ENCODE data around the gene HPGDS. TPM values are rescaled to one million over a fixed set of nuclear protein-coding genes. Genes with fewer than 3 reads are reported as not detected.

HPGDS gene
- total and polyA plus RNA-seq, 8 donors: 0.16 to 2.9 (median 0.54) TPM

DNA sequence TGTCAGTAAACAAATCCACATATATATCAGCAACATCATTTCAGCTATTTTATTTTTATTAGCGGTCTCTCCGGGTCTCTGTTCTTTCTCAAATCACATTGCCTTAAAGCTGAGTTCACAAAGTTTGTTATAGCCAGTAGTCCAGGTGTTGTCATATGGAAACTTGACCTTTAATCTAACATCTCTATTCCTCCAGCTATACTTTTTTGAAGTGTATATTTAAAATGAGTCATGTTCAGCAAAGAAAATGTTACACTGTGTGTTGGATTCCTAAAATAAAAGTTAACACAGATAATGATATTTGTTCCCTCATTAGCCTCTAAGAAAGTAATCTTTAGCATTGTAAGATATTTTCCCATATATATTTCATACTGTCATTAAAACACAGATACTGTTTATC lies 71.4 kb downstream of the HPGDS start:
- H3K4me1 ChIP-seq: no peaks in the 10 kb centered on the region
- no peak overlapping the region for H3K27ac ChIP-seq
- ATAC-seq: no peak
- TF ChIP-seq, protein P1, sequence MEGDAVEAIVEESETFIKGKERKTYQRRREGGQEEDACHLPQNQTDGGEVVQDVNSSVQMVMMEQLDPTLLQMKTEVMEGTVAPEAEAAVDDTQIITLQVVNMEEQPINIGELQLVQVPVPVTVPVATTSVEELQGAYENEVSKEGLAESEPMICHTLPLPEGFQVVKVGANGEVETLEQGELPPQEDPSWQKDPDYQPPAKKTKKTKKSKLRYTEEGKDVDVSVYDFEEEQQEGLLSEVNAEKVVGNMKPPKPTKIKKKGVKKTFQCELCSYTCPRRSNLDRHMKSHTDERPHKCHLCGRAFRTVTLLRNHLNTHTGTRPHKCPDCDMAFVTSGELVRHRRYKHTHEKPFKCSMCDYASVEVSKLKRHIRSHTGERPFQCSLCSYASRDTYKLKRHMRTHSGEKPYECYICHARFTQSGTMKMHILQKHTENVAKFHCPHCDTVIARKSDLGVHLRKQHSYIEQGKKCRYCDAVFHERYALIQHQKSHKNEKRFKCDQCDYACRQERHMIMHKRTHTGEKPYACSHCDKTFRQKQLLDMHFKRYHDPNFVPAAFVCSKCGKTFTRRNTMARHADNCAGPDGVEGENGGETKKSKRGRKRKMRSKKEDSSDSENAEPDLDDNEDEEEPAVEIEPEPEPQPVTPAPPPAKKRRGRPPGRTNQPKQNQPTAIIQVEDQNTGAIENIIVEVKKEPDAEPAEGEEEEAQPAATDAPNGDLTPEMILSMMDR (IDR thresholded peaks at IDR 0.05): no peak
- intact Hi-C loops (cut with DNase I): no loop called here
- H3K4me3 ChIP-seq: no peak overlapping the region
- peaks cover 0 to 3% (median 0%) of the 10 kb centered on the region in 4 donors for H3K9me3 ChIP-seq
- H3K36me3 ChIP-seq: peaks cover 0 to 20% (median 0%) of the 10 kb centered on the region in 3 donors
- no peak for DNase-seq
- FAIRE-seq: no peak
- WGBS, 2 donors: 42 to 85% methylated on average over 2 of the region's 2 CpGs
- H3K27me3 ChIP-seq: no peaks in the 10 kb centered on the region

DNA sequence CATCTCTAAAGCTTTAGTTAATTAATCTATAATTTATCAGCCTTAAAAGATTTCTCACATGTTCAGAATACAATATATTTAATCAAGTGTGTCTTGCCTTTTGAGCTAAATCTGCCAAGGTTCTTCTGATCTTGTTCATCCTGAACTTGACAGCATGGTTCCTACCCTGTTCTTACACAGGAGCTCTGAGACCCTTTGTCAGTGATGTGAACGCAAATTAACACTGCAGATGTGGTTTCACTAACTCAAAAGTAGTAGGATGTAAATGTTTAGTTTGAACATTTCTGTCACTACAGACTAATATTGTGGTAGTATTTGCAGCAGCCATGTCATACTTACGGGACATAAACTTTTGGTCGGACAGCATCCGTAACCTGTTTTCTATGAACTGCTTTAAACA lies 75.6 kb downstream of the HPGDS start:
- ATAC-seq (no peak), DNase-seq (no peak), FAIRE-seq (no peak)
- Histone ChIP-seq H3K9me3 (no peaks in the 10 kb centered on the region), H3K27me3 (no peaks in the 10 kb centered on the region), H3K27ac (no peak overlapping the region), H3K36me3 (peaks cover 0 to 15% (median 0%) of the 10 kb centered on the region in 3 donors), H3K4me3 (no peak overlapping the region), H3K4me1 (no peaks in the 10 kb centered on the region)
- TF ChIP-seq, protein P1 (IDR thresholded peaks at IDR 0.05): no peak
- intact Hi-C loops (cut with DNase I): no loop called here
- 95 to 97% methylated on average over 4 of the region's 4 CpGs for WGBS, 2 donors

DNA sequence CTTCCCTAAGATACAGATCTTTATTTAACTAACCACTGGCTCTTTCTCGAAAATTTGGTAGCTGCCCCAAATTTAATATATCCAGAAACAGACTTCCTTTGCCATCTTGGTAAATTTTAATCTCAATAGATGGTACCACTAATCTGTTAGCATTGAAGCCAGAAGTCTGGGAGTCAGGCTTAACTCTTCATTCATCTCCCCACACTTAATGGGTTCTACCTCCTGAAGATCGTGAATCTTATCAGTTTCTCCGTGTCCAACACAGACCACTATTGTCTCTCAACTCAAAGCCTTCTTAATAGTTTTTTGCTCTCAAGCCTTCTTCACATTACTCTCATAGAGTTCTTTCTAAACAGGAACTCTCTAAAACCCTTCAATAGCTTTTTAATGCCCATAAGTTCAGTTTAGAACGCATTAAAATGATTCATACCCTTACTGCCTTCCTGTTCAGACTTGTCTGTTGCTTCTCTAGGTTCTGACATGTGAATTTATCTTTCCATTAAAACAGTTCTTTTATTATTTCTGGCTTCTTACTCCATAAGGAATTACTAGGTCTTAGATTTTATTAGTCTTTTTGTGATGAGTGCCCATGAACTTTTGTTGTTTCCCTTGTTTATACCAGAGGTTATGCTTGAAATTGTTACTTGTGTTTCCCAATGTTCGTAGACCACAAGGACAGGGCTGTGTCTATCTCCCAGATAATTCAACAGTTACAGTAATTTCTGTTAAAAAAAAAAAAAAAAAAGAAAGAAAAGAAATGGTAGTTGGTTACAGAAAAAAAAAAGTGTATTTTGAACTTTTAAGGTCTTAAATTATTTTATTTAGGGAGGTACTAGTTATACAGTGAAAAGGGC lies 80.2 kb downstream of the HPGDS start:
- H3K9me3 ChIP-seq: no peaks in the 10 kb centered on the region
- intact Hi-C loops (cut with DNase I): no loop called here
- TF ChIP-seq, protein P1 (IDR thresholded peaks at IDR 0.05): no peak
- no peaks in the 10 kb centered on the region for H3K27me3 ChIP-seq
- FAIRE-seq: no peak
- H3K4me3 ChIP-seq: no peak overlapping the region
- no peak for DNase-seq
- H3K4me1 ChIP-seq: no peaks in the 10 kb centered on the region
- ATAC-seq: no peak
- H3K36me3 ChIP-seq: peaks cover 0 to 11% (median 0%) of the 10 kb centered on the region in 3 donors
- WGBS, 2 donors: 89 to 95% methylated on average over 5 of the region's 5 CpGs
- no peak overlapping the region for H3K27ac ChIP-seq

DNA sequence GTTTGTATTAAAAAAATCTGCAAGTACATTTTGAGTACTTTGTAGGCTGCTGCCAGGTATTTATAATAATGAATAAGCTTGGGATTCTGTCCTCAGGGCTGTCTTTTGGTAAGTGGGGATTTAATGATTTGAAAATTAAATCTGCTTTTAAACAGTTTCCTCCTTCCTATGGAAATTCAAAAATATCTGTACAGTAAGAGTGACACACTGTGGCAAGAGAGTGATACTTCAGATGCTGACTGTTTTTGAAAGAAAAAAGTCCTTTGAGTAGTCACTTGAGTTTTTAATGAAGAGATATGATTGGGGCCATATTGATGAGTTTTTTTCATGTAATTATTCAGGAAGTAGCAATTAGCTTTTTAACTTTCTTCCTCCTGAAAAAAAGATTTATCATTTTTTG lies 85.8 kb downstream of the HPGDS start:
- Histone ChIP-seq H3K9me3 (no peaks in the 10 kb centered on the region), H3K27me3 (no peaks in the 10 kb centered on the region), H3K27ac (no peak overlapping the region), H3K36me3 (peaks cover 0 to 15% (median 7%) of the 10 kb centered on the region in 3 donors), H3K4me3 (no peak overlapping the region), H3K4me1 (no peaks in the 10 kb centered on the region)
- ATAC-seq (no peak), DNase-seq (no peak), FAIRE-seq (no peak)
- intact Hi-C loops (cut with DNase I): no loop called here
- TF ChIP-seq, protein P1 (IDR thresholded peaks at IDR 0.05): no peak

DNA sequence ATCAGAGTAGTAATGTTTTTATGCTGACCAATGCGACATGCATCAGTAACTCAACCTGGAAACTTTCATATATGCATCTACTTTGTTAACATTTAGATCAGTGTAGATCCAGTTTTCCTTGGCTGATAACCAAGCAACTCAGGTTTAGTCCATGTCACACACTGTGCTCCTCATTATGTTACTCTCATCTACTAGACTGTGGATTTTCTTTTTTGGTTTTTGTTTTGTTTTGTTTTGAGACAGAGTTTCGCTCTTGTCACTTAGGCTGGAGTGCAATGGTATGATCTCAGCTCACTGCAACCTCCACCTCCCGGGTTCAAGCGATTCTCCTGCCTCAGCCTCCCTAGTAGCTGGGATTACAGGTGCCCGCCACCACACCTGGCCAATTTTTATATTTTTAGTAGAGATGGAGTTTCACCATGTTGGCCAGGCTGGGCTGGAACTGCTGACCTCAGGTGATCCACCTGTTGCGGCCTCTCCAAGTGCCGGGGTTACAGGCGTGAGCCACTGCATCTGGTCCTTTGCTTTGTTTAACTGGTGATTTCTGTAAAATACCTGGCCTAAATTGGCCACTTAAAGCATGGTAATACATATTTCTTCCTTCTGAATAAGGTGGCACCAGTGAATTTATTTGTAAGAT lies 86.4 kb downstream of the HPGDS start:
- peaks cover 0 to 15% (median 7%) of the 10 kb centered on the region in 3 donors for H3K36me3 ChIP-seq
- TF ChIP-seq, protein P1 (IDR thresholded peaks at IDR 0.05): no peak
- H3K4me1 ChIP-seq: no peaks in the 10 kb centered on the region
- 88 to 90% methylated on average over 8 of the region's 8 CpGs for WGBS, 2 donors
- no peaks in the 10 kb centered on the region for H3K9me3 ChIP-seq
- H3K27ac ChIP-seq: no peak overlapping the region
- no peak for DNase-seq
- FAIRE-seq: no peak
- no peaks in the 10 kb centered on the region for H3K27me3 ChIP-seq
- intact Hi-C loops (cut with DNase I): no loop called here
- no peak for ATAC-seq
- no peak overlapping the region for H3K4me3 ChIP-seq
